ENCODE measurements around the gene VPS37C.

DNA sequence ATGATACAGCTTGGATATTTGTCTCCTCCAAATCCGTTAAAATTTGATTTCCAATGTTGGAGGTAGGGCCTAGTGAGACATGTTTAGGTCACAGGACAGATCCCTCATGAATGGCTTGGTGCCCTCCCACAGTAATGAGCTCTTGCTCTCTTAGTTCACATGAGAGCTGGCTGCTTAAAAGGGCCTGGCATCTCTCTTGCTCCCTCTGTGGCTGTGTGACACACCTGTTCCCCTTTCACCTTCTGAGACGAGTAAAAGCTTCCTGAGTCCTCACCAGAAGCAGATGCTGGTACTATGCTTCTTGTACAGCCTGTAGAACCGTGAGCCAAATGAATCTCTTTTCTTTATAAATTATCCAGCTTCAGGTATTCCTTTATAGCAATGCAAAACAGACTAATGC lies 3.5 kb downstream of the VPS37C start:
- TF ChIP-seq, protein P1, sequence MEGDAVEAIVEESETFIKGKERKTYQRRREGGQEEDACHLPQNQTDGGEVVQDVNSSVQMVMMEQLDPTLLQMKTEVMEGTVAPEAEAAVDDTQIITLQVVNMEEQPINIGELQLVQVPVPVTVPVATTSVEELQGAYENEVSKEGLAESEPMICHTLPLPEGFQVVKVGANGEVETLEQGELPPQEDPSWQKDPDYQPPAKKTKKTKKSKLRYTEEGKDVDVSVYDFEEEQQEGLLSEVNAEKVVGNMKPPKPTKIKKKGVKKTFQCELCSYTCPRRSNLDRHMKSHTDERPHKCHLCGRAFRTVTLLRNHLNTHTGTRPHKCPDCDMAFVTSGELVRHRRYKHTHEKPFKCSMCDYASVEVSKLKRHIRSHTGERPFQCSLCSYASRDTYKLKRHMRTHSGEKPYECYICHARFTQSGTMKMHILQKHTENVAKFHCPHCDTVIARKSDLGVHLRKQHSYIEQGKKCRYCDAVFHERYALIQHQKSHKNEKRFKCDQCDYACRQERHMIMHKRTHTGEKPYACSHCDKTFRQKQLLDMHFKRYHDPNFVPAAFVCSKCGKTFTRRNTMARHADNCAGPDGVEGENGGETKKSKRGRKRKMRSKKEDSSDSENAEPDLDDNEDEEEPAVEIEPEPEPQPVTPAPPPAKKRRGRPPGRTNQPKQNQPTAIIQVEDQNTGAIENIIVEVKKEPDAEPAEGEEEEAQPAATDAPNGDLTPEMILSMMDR (IDR thresholded peaks at IDR 0.05) = no peak
- no peak for TF ChIP-seq POLR2A (IDR thresholded peaks at IDR 0.05)
